Panc1 (cell line): Measurements from ENCODE around the gene PPIP5K1. TPM values are rescaled to one million over a fixed set of nuclear protein-coding genes. Genes with fewer than 3 reads are reported as not detected.

ENCODE experiments used
- ATAC-seq: fragments of 200-7000 bp; cut with Tn5 transposase; 2 replicates; pipeline ENCODE4 v1.9.1; 2020; ENCODE audit warnings: mild to moderate bottlenecking, moderate library complexity
- BruUV-seq: library from RNA; stranded (reverse); fragments of 400-500 nt; replicated peaks from 2 replicates; lab custom pipeline; 2021; lab: Mats Ljungman, UMichigan
- CTCF ChIA-PET: fragments of 300-600 bp; sonication (Branson Sonifier 250); formaldehyde crosslinking; loops from one replicate; lab custom pipeline; 2022; ENCODE audit warnings: antibody characterized with exemption; lab: Charles Lee
- POLR2A ChIA-PET: fragments of 300-600 bp; sonication (Branson Sonifier 250); formaldehyde crosslinking; loops from one replicate; lab custom pipeline; 2022; ENCODE audit warnings: antibody characterized with exemption; lab: Charles Lee
- DNase-seq: peaks from one replicate; pipeline ENCODE4 v3.0.0-alpha.2; 2010; ENCODE audit warnings: low read depth, low spot score
- H3K27ac ChIP-seq: 2 replicates; pipeline ENCODE4 v1.5.1; 2011; ENCODE audit warnings: mild to moderate bottlenecking, low read length, inconsistent platforms
- H3K27me3 ChIP-seq: fragments of 200-500 bp; sonication (Bioruptor generic); 2 replicates; pipeline ENCODE4 v1.6.0; 2014; ENCODE audit warnings: low read length, inconsistent platforms; ENCODE audit not compliant: control insufficient read depth, insufficient read depth
- H3K36me3 ChIP-seq: fragments of 200-500 bp; sonication (Bioruptor generic); 2 replicates; pipeline ENCODE4 v1.5.1; 2014; ENCODE audit warnings: inconsistent platforms, mild to moderate bottlenecking, low read length, moderate library complexity; ENCODE audit not compliant: control insufficient read depth, insufficient read depth
- H3K4me1 ChIP-seq: 2 replicates; pipeline ENCODE4 v1.5.1; 2011; ENCODE audit warnings: inconsistent platforms, mild to moderate bottlenecking, low read length, moderate library complexity; ENCODE audit not compliant: control insufficient read depth, insufficient read depth
- H3K4me3 ChIP-seq, 2 experiments: 2 replicates each; pipeline ENCODE4 v1.5.1; 2011 to 2012; ENCODE audit warnings: low read depth in 2 of 2, low read length in 2 of 2, mild to moderate bottlenecking in 2 of 2, inconsistent platforms in 1 of 2, moderate library complexity in 1 of 2
- H3K9me3 ChIP-seq: fragments of 200-500 bp; sonication (Bioruptor generic); 2 replicates; pipeline ENCODE4 v1.5.1; 2014; ENCODE audit warnings: low read depth, mild to moderate bottlenecking, inconsistent platforms, low read length, moderate library complexity; ENCODE audit not compliant: control insufficient read depth, insufficient read depth
- POLR2AphosphoS5 ChIP-seq: IDR thresholded peaks from 2 replicates; pipeline ENCODE4 v1.6.1; 2012; ENCODE audit warnings: mild to moderate bottlenecking, low read depth, low read length, moderate library complexity
- SIN3A ChIP-seq: IDR thresholded peaks from 2 replicates; pipeline ENCODE4 v1.6.1; 2012; ENCODE audit warnings: low read depth, mild to moderate bottlenecking, low read length, moderate library complexity, borderline replicate concordance; ENCODE audit not compliant: insufficient read depth
- TCF7L2 ChIP-seq: IDR thresholded peaks from 2 replicates; pipeline ENCODE4 v1.6.1; 2011; ENCODE audit warnings: mild to moderate bottlenecking, low read depth, low read length, inconsistent platforms
- in situ Hi-C: cut with HindIII; loops from 2 replicates; pipeline ENCODE4 v1.10.0; 2016; ENCODE audit warnings: low sequenced_read_pairs, low pct_unique_long_range_greater_than_20kb
- intact Hi-C: fragments of 100-400 bp; cut with micrococcal nuclease; formaldehyde crosslinking; loops from one replicate; pipeline ENCODE4 v1.10.0; 2022; ENCODE audit not compliant: unreplicated experiment
- total RNA-seq: library from RNA; stranded (reverse); gene quantifications from one replicate; pipeline ENCODE4 v1.2.1, GENCODE V29; 2021; ENCODE audit not compliant: unreplicated experiment
- TF ChIP-seq, protein P1 (sequence below), 2 experiments: IDR thresholded peaks; 2 replicates each; pipeline ENCODE4 v1.6.1; 2011 to 2012; ENCODE audit warnings: low read depth in 2 of 2, control low read depth in 1 of 2, low read length in 1 of 2, mild to moderate bottlenecking in 1 of 2, moderate library complexity in 1 of 2; ENCODE audit not compliant: insufficient read depth in 1 of 2
- TF ChIP-seq, protein P2 (sequence below): fragments of 450-650 bp; IDR thresholded peaks from 2 replicates; pipeline ENCODE4 v1.5.1; 2017; ENCODE audit warnings: mild to moderate bottlenecking

The PPIP5K1 gene
- total RNA-seq, 1 experiment from 2014 or later = 56.6 TPM

DNA sequence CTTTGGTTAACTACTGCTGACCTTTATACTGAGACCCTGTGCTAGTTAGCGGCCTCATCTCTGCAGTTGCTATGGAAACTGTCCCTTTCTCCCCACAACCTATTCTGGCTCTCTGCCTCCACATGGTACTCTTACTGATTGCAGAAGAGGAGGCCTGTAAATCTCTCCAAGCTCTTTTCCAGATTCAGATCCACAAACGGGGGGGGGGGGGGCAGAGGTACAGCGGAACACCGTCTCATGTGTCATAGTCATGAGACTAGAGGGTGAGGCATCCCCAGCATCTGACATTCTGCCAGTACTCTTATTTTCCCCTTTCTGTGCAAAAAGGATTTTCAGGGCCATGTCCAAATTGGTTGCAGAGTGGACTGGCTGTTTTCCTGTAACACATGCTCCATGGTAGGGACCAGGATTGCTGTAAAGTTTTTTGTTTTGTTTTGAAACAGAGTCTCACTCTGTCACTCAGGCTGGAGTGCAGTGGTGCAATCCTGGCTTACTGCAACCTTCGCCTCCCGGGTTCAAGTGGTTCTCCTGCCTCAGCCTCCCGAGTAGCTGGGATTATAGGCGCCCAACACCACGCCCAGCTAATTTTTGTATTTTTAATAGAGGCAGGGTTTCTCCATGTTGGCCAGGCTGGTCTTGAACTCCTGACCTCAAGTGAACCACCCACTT is 80.9 kb downstream of the PPIP5K1 start:
- no TSS peak for BruUV-seq
- Histone ChIP-seq H3K27me3 (no peaks in the 10 kb centered on the region; the same call in 1 of the 2 replicates), H3K27ac (no peak overlapping the region), H3K4me3 (no peak overlapping the region), H3K4me1 (peaks cover 7% of the 10 kb centered on the region; the same call in 1 of the 2 replicates), H3K36me3 (no peaks in the 10 kb centered on the region), H3K9me3 (no peaks in the 10 kb centered on the region)
- ChIA-PET CTCF (no interaction called here), POLR2A (interaction anchor here (0.7 to 2.2 kb wide), 3 partner anchors 16 to 32 kb away, joined by 6 to 18 read pairs (median 7); partner anchors contain the start of gene TP53BP1)
- no peak for DNase-seq
- no peak for ATAC-seq
- TF ChIP-seq, protein P1, sequence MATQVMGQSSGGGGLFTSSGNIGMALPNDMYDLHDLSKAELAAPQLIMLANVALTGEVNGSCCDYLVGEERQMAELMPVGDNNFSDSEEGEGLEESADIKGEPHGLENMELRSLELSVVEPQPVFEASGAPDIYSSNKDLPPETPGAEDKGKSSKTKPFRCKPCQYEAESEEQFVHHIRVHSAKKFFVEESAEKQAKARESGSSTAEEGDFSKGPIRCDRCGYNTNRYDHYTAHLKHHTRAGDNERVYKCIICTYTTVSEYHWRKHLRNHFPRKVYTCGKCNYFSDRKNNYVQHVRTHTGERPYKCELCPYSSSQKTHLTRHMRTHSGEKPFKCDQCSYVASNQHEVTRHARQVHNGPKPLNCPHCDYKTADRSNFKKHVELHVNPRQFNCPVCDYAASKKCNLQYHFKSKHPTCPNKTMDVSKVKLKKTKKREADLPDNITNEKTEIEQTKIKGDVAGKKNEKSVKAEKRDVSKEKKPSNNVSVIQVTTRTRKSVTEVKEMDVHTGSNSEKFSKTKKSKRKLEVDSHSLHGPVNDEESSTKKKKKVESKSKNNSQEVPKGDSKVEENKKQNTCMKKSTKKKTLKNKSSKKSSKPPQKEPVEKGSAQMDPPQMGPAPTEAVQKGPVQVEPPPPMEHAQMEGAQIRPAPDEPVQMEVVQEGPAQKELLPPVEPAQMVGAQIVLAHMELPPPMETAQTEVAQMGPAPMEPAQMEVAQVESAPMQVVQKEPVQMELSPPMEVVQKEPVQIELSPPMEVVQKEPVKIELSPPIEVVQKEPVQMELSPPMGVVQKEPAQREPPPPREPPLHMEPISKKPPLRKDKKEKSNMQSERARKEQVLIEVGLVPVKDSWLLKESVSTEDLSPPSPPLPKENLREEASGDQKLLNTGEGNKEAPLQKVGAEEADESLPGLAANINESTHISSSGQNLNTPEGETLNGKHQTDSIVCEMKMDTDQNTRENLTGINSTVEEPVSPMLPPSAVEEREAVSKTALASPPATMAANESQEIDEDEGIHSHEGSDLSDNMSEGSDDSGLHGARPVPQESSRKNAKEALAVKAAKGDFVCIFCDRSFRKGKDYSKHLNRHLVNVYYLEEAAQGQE (IDR thresholded peaks at IDR 0.05; ENCODE audit: insufficient read depth in 1 of 2, low read depth in 2 of 2, low read length in 1 of 2) = no peak
- TF ChIP-seq, protein P2, sequence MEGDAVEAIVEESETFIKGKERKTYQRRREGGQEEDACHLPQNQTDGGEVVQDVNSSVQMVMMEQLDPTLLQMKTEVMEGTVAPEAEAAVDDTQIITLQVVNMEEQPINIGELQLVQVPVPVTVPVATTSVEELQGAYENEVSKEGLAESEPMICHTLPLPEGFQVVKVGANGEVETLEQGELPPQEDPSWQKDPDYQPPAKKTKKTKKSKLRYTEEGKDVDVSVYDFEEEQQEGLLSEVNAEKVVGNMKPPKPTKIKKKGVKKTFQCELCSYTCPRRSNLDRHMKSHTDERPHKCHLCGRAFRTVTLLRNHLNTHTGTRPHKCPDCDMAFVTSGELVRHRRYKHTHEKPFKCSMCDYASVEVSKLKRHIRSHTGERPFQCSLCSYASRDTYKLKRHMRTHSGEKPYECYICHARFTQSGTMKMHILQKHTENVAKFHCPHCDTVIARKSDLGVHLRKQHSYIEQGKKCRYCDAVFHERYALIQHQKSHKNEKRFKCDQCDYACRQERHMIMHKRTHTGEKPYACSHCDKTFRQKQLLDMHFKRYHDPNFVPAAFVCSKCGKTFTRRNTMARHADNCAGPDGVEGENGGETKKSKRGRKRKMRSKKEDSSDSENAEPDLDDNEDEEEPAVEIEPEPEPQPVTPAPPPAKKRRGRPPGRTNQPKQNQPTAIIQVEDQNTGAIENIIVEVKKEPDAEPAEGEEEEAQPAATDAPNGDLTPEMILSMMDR = no peak
- no peak for TF ChIP-seq SIN3A
- no peak for TF ChIP-seq POLR2AphosphoS5
- no peak for TF ChIP-seq TCF7L2
- intact Hi-C loops = no loop called here
- in situ Hi-C loops = no loop called here

DNA sequence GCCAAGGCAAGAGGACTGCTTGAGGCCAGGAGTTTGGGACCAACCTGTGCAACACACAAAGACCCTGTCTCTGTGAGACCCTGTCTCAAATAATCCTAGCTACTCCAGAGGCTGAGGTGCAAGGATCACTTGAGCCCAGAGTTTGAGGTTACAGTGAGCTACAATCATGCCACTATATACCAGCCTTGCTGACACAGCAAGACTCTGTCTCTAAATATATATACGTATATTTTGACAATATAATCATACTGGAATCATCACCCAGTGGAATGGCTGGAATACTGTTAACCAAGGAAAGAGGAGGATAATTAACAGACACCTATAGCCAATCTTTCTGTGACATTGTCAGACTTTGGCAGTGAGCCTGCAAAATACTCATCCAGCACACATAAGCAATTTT is 81.6 kb downstream of the PPIP5K1 start:
- Histone ChIP-seq H3K4me1 (peaks cover 7% of the 10 kb centered on the region; the same call in 1 of the 2 replicates), H3K36me3 (no peaks in the 10 kb centered on the region), H3K4me3 (no peak overlapping the region), H3K27me3 (no peaks in the 10 kb centered on the region), H3K27ac (no peak overlapping the region), H3K9me3 (no peaks in the 10 kb centered on the region)
- intact Hi-C loops (no loop called here), in situ Hi-C loops (no loop called here)
- CTCF ChIA-PET = no interaction called here
- TF ChIP-seq POLR2AphosphoS5 = no peak
- no peak for TF ChIP-seq TCF7L2
- TF ChIP-seq, protein P1 (IDR thresholded peaks at IDR 0.05; ENCODE audit: insufficient read depth in 1 of 2, low read depth in 2 of 2, low read length in 1 of 2) = no peak
- TF ChIP-seq SIN3A = no peak
- TF ChIP-seq, protein P2 = no peak
- no TSS peak for BruUV-seq
- ATAC-seq (no peak), DNase-seq (no peak)
- POLR2A ChIA-PET = interaction anchor here (0.7 kb wide), 3 partner anchors 15 to 31 kb away, joined by 3 to 7 read pairs (median 6); no protein-coding TSS in a partner anchor
